IMR-90 (cell line): ENCODE data around the gene KCNIP3. TPM values are rescaled to one million over a fixed set of nuclear protein-coding genes. Genes with fewer than 3 reads are reported as not detected.

ENCODE experiments used
- ATAC-seq: fragments of 200-7000 bp; cut with Tn5 transposase; 2 replicates; pipeline ENCODE4 v1.9.1; 2020; ENCODE audit warnings: low read depth, mild to moderate bottlenecking, moderate library complexity
- BruUV-seq: library from RNA; stranded (reverse); fragments of 400-500 nt; replicated peaks from 2 replicates; lab custom pipeline; 2021; lab: Mats Ljungman, UMichigan
- CTCF ChIA-PET: fragments of 300-600 bp; formaldehyde crosslinking; extraction: SDS; loops from one replicate; lab custom pipeline; 2021; ENCODE audit warnings: antibody characterized with exemption; lab: Yijun Ruan, JAX
- POLR2A ChIA-PET: fragments of 300-600 bp; sonication (Branson Sonifier 250); formaldehyde crosslinking; loops from one replicate; lab custom pipeline; 2022; ENCODE audit warnings: antibody characterized with exemption; ENCODE audit not compliant: unreplicated experiment; lab: Charles Lee
- DNase-seq: peaks from one replicate; pipeline ENCODE4 v3.0.0; 2013
- H2AFZ ChIP-seq: replicated peaks from 2 replicates; pipeline ENCODE3; 2013; ENCODE audit warnings: low read length, mild to moderate bottlenecking; ENCODE audit not compliant: poor library complexity
- H2AK5ac ChIP-seq: 2 replicates; pipeline ENCODE4 v1.6.1; 2013; ENCODE audit warnings: low read depth, low read length, inconsistent platforms
- H2AK9ac ChIP-seq: replicated peaks from 2 replicates; pipeline ENCODE3; 2013; ENCODE audit warnings: mild to moderate bottlenecking, low read depth, low read length, moderate library complexity; ENCODE audit not compliant: poor library complexity
- H2BK120ac ChIP-seq: 2 replicates; pipeline ENCODE4 v1.6.1; 2013; ENCODE audit warnings: low read depth, low read length, inconsistent platforms
- H2BK15ac ChIP-seq: 3 replicates; pipeline ENCODE4 v1.6.1; 2013; ENCODE audit warnings: low read depth, low read length, inconsistent platforms
- H2BK20ac ChIP-seq: 2 replicates; pipeline ENCODE4 v1.6.1; 2013; ENCODE audit warnings: low read depth, mild to moderate bottlenecking, inconsistent platforms, low read length, moderate library complexity
- H2BK5ac ChIP-seq: 2 replicates; pipeline ENCODE4 v1.6.1; 2013; ENCODE audit warnings: mild to moderate bottlenecking, low read depth, low read length, inconsistent platforms; ENCODE audit not compliant: poor library complexity, severe bottlenecking
- H3K14ac ChIP-seq: replicated peaks from 2 replicates; pipeline ENCODE4 v1.6.1; 2013; ENCODE audit warnings: low read depth, low read length, inconsistent platforms
- H3K18ac ChIP-seq: 2 replicates; pipeline ENCODE4 v1.6.1; 2013; ENCODE audit warnings: low read depth, low read length, control low read depth
- H3K23ac ChIP-seq: 2 replicates; pipeline ENCODE4 v1.6.1; 2013; ENCODE audit warnings: low read depth, low read length, inconsistent platforms
- H3K27ac ChIP-seq: 2 replicates; pipeline ENCODE4 v1.5.1; 2013; ENCODE audit warnings: mild to moderate bottlenecking, control low read depth, low read length; ENCODE audit not compliant: insufficient read depth
- H3K27me3 ChIP-seq: 2 replicates; pipeline ENCODE4 v1.6.1; 2013; ENCODE audit warnings: low read length; ENCODE audit not compliant: control insufficient read depth, insufficient read depth
- H3K36me3 ChIP-seq: 2 replicates; pipeline ENCODE4 v1.6.1; 2013; ENCODE audit warnings: low read length, mixed read lengths; ENCODE audit not compliant: control insufficient read depth, insufficient read depth
- H3K4ac ChIP-seq: 2 replicates; pipeline ENCODE4 v1.6.1; 2013; ENCODE audit warnings: low read depth, low read length, inconsistent platforms
- H3K4me1 ChIP-seq: 2 replicates; pipeline ENCODE4 v1.6.1; 2013; ENCODE audit warnings: low read length, mixed read lengths; ENCODE audit not compliant: control insufficient read depth, insufficient read depth
- H3K4me2 ChIP-seq: 2 replicates; pipeline ENCODE4 v1.6.1; 2013; ENCODE audit warnings: low read depth, mild to moderate bottlenecking, control low read depth, low read length, moderate library complexity
- H3K4me3 ChIP-seq: 2 replicates; pipeline ENCODE4 v1.5.1; 2013; ENCODE audit warnings: low read depth, mild to moderate bottlenecking, control low read depth, low read length, moderate library complexity; ENCODE audit not compliant: insufficient read depth
- H3K56ac ChIP-seq: 2 replicates; pipeline ENCODE4 v1.6.1; 2013; ENCODE audit warnings: low read length, inconsistent platforms; ENCODE audit not compliant: insufficient read depth; ENCODE audit errors: extremely low read depth
- H3K79me1 ChIP-seq, 2 experiments: 2 replicates each; pipeline ENCODE4 v1.6.1; 2013; ENCODE audit warnings: low read length in 2 of 2, inconsistent platforms in 1 of 2, low read depth in 1 of 2
- H3K9ac ChIP-seq: 2 replicates; pipeline ENCODE4 v1.6.1; 2013; ENCODE audit warnings: low read depth, low read length, control low read depth
- H3K9me1 ChIP-seq: 2 replicates; pipeline ENCODE4 v1.6.1; 2013; ENCODE audit warnings: low read length, inconsistent platforms; ENCODE audit not compliant: insufficient read depth
- H3K9me3 ChIP-seq: 2 replicates; pipeline ENCODE4 v1.6.1; 2013; ENCODE audit warnings: low read length; ENCODE audit not compliant: control insufficient read depth, insufficient read depth
- H4K20me1 ChIP-seq: 2 replicates; pipeline ENCODE4 v1.6.1; 2013; ENCODE audit warnings: low read length, inconsistent platforms; ENCODE audit not compliant: insufficient read depth
- H4K5ac ChIP-seq: 2 replicates; pipeline ENCODE4 v1.6.1; 2013; ENCODE audit warnings: mild to moderate bottlenecking, low read depth, low read length, control low read depth
- H4K8ac ChIP-seq, 2 experiments: 2 replicates each; pipeline ENCODE4 v1.6.1; 2013; ENCODE audit warnings: low read depth in 2 of 2, low read length in 2 of 2, control low read depth in 1 of 2, inconsistent platforms in 1 of 2
- H4K91ac ChIP-seq: 2 replicates; pipeline ENCODE4 v1.6.1; 2013; ENCODE audit warnings: low read depth, low read length, inconsistent platforms; ENCODE audit not compliant: insufficient read depth
- SMC3 ChIP-seq: fragments of 150-350 bp; IDR thresholded peaks from 2 replicates; pipeline ENCODE4 v1.6.1; 2016; ENCODE audit warnings: low read depth, mild to moderate bottlenecking, antibody characterized with exemption, low read length, moderate library complexity
- USF2 ChIP-seq: fragments of 150-350 bp; IDR thresholded peaks from 2 replicates; pipeline ENCODE4 v1.6.1; 2017; ENCODE audit warnings: mild to moderate bottlenecking, antibody characterized with exemption, low read length, low read depth
- WGBS, 2 experiments: methylation state at CpG; one replicate each; pipeline versions ENCODE4 v1.1.5 to v1.1.7; 2013; ENCODE audit warnings: missing lambda C conversion rate in 2 of 2; ENCODE audit not compliant: insufficient read length in 1 of 2; ENCODE audit errors: extremely low coverage in 2 of 2; 5-methylcytosine and 5-hydroxymethylcytosine counted together
- dilution Hi-C: fragments of 300-500 bp; cut with HindIII; formaldehyde crosslinking; loops from one replicate; pipeline ENCODE4 v1.14.3; 2018; ENCODE audit warnings: low sequenced_read_pairs; ENCODE audit not compliant: unreplicated experiment
- in situ Hi-C: fragments of 300-500 bp; cut with MboI; formaldehyde crosslinking; loops from 3 replicates; pipeline ENCODE4 v1.14.3; 2019; ENCODE audit warnings: low sequenced_read_pairs, inconsistent platforms, mixed read lengths
- intact Hi-C: fragments of 100-400 bp; cut with micrococcal nuclease; formaldehyde crosslinking; loops from 2 replicates; pipeline ENCODE4 v1.10.0; 2022
- polyA plus RNA-seq, 3 experiments: library from polyadenylated mRNA; depleted of rRNA; stranded (reverse); fragments of >200 nt; gene quantifications; 2 replicates each; pipeline ENCODE4 v1.2.3, GENCODE V29; 2012; ENCODE audit warnings: low replicate concordance in 1 of 3
- total RNA-seq: library from RNA; depleted of rRNA; stranded (reverse); fragments of >200 nt; gene quantifications from 2 replicates; pipeline ENCODE4 v1.2.3, GENCODE V29; 2012

The KCNIP3 gene
- total and polyA plus RNA-seq, 2 of the 4 experiments (the other 2 are of a cell fraction): 0.72 to 1.4 TPM

GRCh38 chr2:95317665-95318425 lies 20.7 kb downstream of the KCNIP3 start:
- dilution Hi-C loops (no loop called here), in situ Hi-C loops (no loop called here), intact Hi-C loops (no loop called here)
- H4K20me1 ChIP-seq: no peaks in the 10 kb centered on the region
- no peaks in the 10 kb centered on the region for H3K9me1 ChIP-seq
- no peak overlapping the region for H2AK9ac ChIP-seq
- no peak overlapping the region for H4K91ac ChIP-seq
- no peak overlapping the region for H2BK15ac ChIP-seq
- H3K4ac ChIP-seq: no peak overlapping the region
- no peak overlapping the region for H2BK120ac ChIP-seq
- H3K4me3 ChIP-seq: no peak overlapping the region
- POLR2A ChIA-PET: no interaction called here
- CTCF ChIA-PET: interaction anchor here (0.6 to 1.6 kb wide), 2 partner anchors 86 to 361 kb away, joined by 3 read pairs; no protein-coding TSS in a partner anchor
- 83% methylated on average over 5 of the region's 12 CpGs; no CpG with 5 or more reads in 1 of the 2 experiments for WGBS, 2 experiments
- H3K4me2 ChIP-seq: no peak overlapping the region
- no peak overlapping the region for H2AFZ ChIP-seq
- no peak overlapping the region for H2BK20ac ChIP-seq
- no peak for ATAC-seq
- TF ChIP-seq USF2 (no peak), SMC3 (no peak)
- H3K36me3 ChIP-seq: no peaks in the 10 kb centered on the region
- no peak overlapping the region for H2BK5ac ChIP-seq
- H3K56ac ChIP-seq: no peak overlapping the region
- H2AK5ac ChIP-seq: no peak overlapping the region; the same call in 1 of the 2 replicates
- no TSS peak for BruUV-seq
- no peak overlapping the region for H3K18ac ChIP-seq
- no peak overlapping the region for H4K8ac ChIP-seq
- H3K9me3 ChIP-seq: no peaks in the 10 kb centered on the region
- H3K23ac ChIP-seq: no peak overlapping the region
- no peak overlapping the region for H3K27ac ChIP-seq
- no peaks in the 10 kb centered on the region for H3K79me1 ChIP-seq
- H3K14ac ChIP-seq: no peak overlapping the region
- DNase-seq: no peak
- peaks cover 3% of the 10 kb centered on the region; the same call in 1 of the 2 replicates for H3K27me3 ChIP-seq
- no peak overlapping the region for H4K5ac ChIP-seq
- no peak overlapping the region for H3K9ac ChIP-seq
- peaks cover 9% of the 10 kb centered on the region; the same call in 1 of the 2 replicates for H3K4me1 ChIP-seq
